Adrenal gland (tissue), 12 donors: ENCODE measurements around the gene SH3PXD2B. TPM values are rescaled to one million over a fixed set of nuclear protein-coding genes. Genes with fewer than 3 reads are reported as not detected.
A peak's percentile ranks its signal among the peaks of the same experiment; 100 is the strongest.
"Not testable (repeated sequence)": the region's sequence is repeated elsewhere in the genome, so short reads cannot be mapped to it uniquely, and the experiment has no call there.

Experiments
- DNase-seq, 7 donors: peaks; one replicate each; pipeline ENCODE4 v3.0.0-alpha.2; 2019 to 2020
- H3K27ac ChIP-seq, 5 donors: fragments of 200-600 bp; sonication (generic) in 4 of 5; 1 replicate in 3 of 5; 2 replicates in 2 of 5; pipeline versions ENCODE4 v1.5.1 to v1.8.0; 2016 to 2020; ENCODE audit warnings: mild to moderate bottlenecking in 1 of 5
- H3K27me3 ChIP-seq: fragments of 200-600 bp; 2 replicates; pipeline ENCODE4 v1.8.0; 2021
- H3K36me3 ChIP-seq, 2 donors: fragments of 200-600 bp; replicated peaks in 1 of 2; 1 replicate in 1 of 2; 2 replicates in 1 of 2; pipeline versions ENCODE4 v1.5.1 to v1.8.0; 2018 to 2022
- H3K4me1 ChIP-seq, 2 donors: fragments of 200-600 bp; replicated peaks in 1 of 2; 1 replicate in 1 of 2; 2 replicates in 1 of 2; pipeline versions ENCODE4 v1.5.1 to v1.8.0; 2018 to 2021
- H3K4me3 ChIP-seq, 4 donors: fragments of 200-600 bp; sonication (generic) in 3 of 4; one replicate each; pipeline ENCODE4 v1.5.1; 2016 to 2018
- H3K9me3 ChIP-seq, 3 donors: fragments of 200-600 bp; sonication (generic) in 1 of 3; replicated peaks in 1 of 3; 1 replicate in 2 of 3; 2 replicates in 1 of 3; pipeline versions ENCODE4 v1.5.1 to v1.8.0; 2016 to 2021
- POLR2A ChIP-seq, 2 donors: fragments of 450-650 bp; IDR thresholded peaks; one replicate each; pipeline ENCODE4 v1.6.1; 2017; ENCODE audit warnings: antibody characterized with exemption in 2 of 2, mild to moderate bottlenecking in 2 of 2, moderate library complexity in 1 of 2
- WGBS, 4 donors: extraction: QIAGEN DNeasy Blood & Tissue Kit in 2 of 4; methylation state at CpG; one replicate each; pipeline versions ENCODE4 v1.1.5 to v1.1.7; 2013 to 2017; 5-methylcytosine and 5-hydroxymethylcytosine counted together
- intact Hi-C, 2 donors: fragments of 100-400 bp; cut with DNase I; formaldehyde crosslinking; loops; one replicate each; pipeline versions ENCODE4 v1.14.1 to v1.15.0; 2022 to 2023
- polyA plus RNA-seq, 3 donors: library from polyadenylated mRNA; stranded (reverse); fragments of 200-250 nt in 2 of 3; fragments of 350-450 nt in 1 of 3; fragmentation: Illumina TruSeq in 1 of 3; extraction: RNeasy Lipid Tissue Mini Kit (QIAGEN cat#74804) in 1 of 3; gene quantifications; one replicate each; pipeline ENCODE4 v1.2.3, GENCODE V29; 2013 to 2014
- total RNA-seq, 9 donors: library from RNA; depleted of rRNA in 4 of 9; stranded (reverse); fragments of >200 nt in 4 of 9; fragments of 120-200 nt in 1 of 9; fragmentation: NEBNext Ultra II Directional in 1 of 9; extraction: Animal tissue kit (Norgen Biotek cat#: 25700) in 1 of 9; gene quantifications; one replicate each; pipeline versions ENCODE4 v1.1.0 to v1.2.4, GENCODE V29; 2013 to 2023
- TF ChIP-seq, protein P1 (sequence below), 6 experiments: fragments of 450-650 bp in 4 of 6; fragments of 200-600 bp in 2 of 6; sonication (generic) in 1 of 6; IDR thresholded peaks; 1 replicate in 5 of 6; 2 replicates in 1 of 6; pipeline versions ENCODE4 v1.5.1 to v1.8.0; 2016 to 2021; ENCODE audit warnings: antibody characterized with exemption in 6 of 6, mild to moderate bottlenecking in 2 of 6, moderate library complexity in 1 of 6
- donor health status: healthy with polysubstance abuse.
- donor health status: Bipolar disorder and iron deficiency.
- donor health status: DM: yes; HTN: yes; CAD: no.
- donor health status: DM: no; HTN: no; CAD: no.
- donor health status: DM: no; HTN: no; CAD: no.
- donor health status: DM: yes; HTN: yes; CAD: no.

The SH3PXD2B gene
- total and polyA plus RNA-seq, 12 donors = 15.2 to 111 (median 51.5) TPM

DNA sequence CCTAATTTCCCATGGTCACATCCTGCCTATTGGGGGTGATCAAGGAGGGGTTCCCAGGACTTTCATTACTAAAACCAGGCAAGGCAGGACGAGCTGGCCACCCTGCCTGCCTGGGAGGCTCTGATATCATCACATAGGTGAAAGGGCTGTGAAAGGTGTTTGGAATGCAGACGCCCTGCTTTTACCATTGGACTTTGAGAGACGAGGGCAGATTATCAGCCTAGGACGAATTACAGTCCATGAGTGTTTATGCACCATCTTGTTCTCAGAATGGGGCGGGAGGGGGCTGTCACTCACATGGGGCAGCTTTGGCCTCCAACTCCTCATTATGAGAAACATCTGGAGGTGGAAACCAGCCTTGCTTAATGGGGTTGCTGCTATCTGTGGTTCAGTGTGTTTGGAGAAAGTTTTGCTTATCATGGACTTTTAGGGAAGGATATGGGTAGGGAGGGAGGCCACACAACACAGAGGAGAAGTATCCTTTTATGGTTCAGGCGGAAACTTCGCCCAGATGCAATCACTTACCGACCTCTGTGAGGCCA lies 101.0 kb downstream of the SH3PXD2B start:
- H3K4me1 ChIP-seq = no peaks in the 10 kb centered on the region
- TF ChIP-seq, protein P1, sequence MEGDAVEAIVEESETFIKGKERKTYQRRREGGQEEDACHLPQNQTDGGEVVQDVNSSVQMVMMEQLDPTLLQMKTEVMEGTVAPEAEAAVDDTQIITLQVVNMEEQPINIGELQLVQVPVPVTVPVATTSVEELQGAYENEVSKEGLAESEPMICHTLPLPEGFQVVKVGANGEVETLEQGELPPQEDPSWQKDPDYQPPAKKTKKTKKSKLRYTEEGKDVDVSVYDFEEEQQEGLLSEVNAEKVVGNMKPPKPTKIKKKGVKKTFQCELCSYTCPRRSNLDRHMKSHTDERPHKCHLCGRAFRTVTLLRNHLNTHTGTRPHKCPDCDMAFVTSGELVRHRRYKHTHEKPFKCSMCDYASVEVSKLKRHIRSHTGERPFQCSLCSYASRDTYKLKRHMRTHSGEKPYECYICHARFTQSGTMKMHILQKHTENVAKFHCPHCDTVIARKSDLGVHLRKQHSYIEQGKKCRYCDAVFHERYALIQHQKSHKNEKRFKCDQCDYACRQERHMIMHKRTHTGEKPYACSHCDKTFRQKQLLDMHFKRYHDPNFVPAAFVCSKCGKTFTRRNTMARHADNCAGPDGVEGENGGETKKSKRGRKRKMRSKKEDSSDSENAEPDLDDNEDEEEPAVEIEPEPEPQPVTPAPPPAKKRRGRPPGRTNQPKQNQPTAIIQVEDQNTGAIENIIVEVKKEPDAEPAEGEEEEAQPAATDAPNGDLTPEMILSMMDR (IDR thresholded peaks at IDR 0.05) = no peak
- TF ChIP-seq POLR2A (IDR thresholded peaks at IDR 0.05) = no peak
- 85 to 95% (median 91%) methylated on average over 7 to 8 of the region's 8 CpGs for WGBS, 4 donors
- H3K27ac ChIP-seq = no peak overlapping the region
- no peak for DNase-seq
- H3K4me3 ChIP-seq = no peak overlapping the region
- peaks cover 0 to 93% of the 10 kb centered on the region in 2 donors for H3K36me3 ChIP-seq
- no peaks in the 10 kb centered on the region for H3K9me3 ChIP-seq
- intact Hi-C loops = no loop called here
- H3K27me3 ChIP-seq = no peaks in the 10 kb centered on the region

DNA sequence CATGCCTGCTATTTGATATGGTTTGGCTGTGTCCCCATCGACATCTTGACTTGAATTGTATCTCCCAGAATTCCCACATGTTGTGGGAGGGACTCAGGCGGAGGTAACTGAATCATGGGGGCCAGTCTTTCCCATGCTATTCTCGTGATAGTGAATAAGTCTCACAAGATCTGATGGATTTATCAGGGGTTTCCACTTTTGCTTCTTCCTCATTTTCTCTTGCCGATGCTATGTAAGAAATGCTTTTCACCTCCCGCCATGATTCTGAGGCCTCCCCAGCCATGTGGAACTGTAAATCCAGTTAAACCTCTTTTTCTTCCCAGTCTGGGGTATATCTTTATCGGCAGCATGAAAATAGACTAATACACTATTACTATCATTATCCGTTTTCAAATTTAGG lies 101.8 kb downstream of the SH3PXD2B start:
- H3K36me3 ChIP-seq = peaks cover 0 to 93% of the 10 kb centered on the region in 2 donors
- intact Hi-C loops, H3K4me3 ChIP-seq, H3K4me1 ChIP-seq, H3K27me3 ChIP-seq, H3K9me3 ChIP-seq, DNase-seq, H3K27ac ChIP-seq: not testable (repeated sequence)
- WGBS, 4 donors = 91 to 96% (median 96%) methylated on average over 7 of the region's 7 CpGs

DNA sequence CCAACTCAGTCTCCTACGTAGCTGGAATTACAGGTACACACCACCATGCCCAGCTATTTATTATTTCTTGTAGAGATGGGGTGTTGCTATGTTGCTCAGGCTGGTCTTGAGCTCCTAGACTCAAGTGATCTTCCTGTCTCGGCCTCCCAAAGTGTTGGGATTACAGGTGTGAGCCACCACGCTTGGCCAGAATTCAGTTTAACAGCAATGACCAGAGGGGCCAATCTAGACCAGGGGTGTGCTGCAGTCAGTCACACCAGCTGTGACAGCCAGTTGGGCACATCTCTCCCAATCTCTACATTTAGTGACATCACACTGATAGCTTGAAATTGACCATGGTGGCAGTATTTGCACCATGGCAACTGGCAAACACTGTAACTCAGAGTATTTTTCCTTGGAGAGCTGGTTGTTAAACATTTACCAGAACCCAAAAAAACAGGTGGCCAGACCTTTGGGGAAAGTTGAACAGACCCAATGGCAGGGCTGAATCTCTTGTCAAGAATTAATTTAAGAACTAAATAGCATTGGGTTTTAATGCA lies 103.0 kb downstream of the SH3PXD2B start:
- DNase-seq = no peak
- 98 to 100% (median 99%) methylated on average over 1 to 3 of the region's 3 CpGs for WGBS, 4 donors
- Histone ChIP-seq H3K4me1 (no peaks in the 10 kb centered on the region), H3K36me3 (peaks cover 0 to 95% of the 10 kb centered on the region in 2 donors), H3K27me3 (no peaks in the 10 kb centered on the region), H3K4me3 (no peak overlapping the region), H3K27ac (no peak overlapping the region), H3K9me3 (no peaks in the 10 kb centered on the region)
- TF ChIP-seq POLR2A (IDR thresholded peaks at IDR 0.05) = no peak
- TF ChIP-seq, protein P1 (IDR thresholded peaks at IDR 0.05) = no peak
- intact Hi-C loops = no loop called here

DNA sequence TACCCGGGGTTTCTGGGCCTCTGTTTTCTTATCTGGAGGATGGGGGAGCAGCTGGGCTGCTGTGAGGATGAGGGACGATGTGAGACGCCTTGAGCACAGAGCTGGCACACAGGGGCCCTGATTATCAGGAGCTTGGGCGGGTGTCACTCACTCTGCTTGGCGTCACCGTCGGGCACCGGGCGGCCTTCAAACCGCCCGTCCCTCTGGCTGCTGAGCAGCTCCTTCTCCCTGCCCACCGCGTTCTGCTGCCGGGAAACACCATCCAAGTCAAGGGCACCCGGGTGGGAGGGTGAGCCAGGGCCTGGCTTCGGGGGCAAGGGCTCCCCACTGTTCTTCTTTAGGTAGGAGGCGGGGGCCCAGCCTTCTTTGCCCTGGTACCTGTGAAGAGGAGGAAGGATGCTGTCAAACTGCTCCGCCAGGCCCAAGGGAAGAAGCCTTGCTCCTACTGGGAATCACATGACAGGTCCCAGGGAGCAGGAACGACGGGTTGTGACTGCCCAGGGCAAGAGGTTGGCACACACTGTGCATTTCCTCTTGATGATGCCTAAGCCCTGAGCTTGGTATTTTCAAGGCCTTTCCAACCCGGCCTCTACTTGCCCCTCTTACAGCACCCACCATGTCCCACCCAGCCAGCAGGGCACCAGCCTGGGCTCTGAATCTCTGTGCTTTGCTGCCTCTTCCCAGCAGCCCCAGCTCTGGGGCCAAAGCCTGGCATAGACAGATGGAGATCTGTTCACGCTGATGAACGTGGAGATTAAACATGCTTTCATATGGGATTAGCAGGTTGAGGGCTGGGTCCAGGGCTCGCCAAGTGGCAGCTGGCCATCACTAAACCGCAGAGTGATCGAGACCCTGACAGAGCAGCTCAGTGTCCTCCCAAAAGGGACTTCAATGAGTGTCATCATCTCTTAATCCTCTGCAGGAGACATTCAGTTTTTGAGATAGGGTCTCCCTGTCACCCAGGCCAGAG lies 103.8 kb downstream of the SH3PXD2B start:
- 81 to 93% (median 86%) methylated on average over 10 to 26 of the region's 26 CpGs for WGBS, 4 donors

DNA sequence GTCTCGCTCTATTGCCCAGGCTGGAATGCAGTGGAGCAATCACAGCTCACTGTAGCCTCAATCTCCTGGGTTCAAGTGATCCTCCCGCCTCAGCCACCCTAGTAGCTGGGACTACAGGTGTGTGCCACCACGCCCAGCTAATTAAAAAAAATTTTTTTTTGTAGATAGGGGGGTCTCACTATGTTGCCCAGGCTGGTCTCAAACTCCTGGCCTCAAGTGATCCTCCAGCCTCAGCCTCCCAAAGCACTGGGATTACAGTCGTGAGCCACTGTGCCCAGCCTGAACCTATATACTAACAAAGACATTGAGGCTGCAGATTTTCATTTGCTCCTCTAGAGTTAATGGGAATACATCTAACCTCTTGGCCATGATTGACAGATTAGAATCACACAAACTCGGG lies 105.6 kb downstream of the SH3PXD2B start:
- peaks cover 0 to 99% of the 10 kb centered on the region in 2 donors for H3K36me3 ChIP-seq
- DNase-seq, H3K9me3 ChIP-seq, H3K4me1 ChIP-seq, H3K27ac ChIP-seq, H3K27me3 ChIP-seq, intact Hi-C loops, H3K4me3 ChIP-seq: not testable (repeated sequence)
- 85 to 90% (median 89%) methylated on average over 5 of the region's 5 CpGs for WGBS, 4 donors

More for the DNA sequence above, 103.8 kb downstream of the SH3PXD2B start:
- Histone ChIP-seq H3K27ac (no peak overlapping the region), H3K27me3 (no peaks in the 10 kb centered on the region), H3K4me3 (no peak overlapping the region), H3K36me3 (peaks cover 0 to 97% of the 10 kb centered on the region in 2 donors), H3K4me1 (no peaks in the 10 kb centered on the region), H3K9me3 (no peaks in the 10 kb centered on the region)
- DNase-seq = peak in 1 of 7 donors; percentile 15
- intact Hi-C loops = no loop called here
- TF ChIP-seq, protein P1 (IDR thresholded peaks at IDR 0.05) = no peak
- TF ChIP-seq POLR2A (IDR thresholded peaks at IDR 0.05) = no peak
